ENCODE measurements around the gene SH2D4B.

SH2D4B gene

GRCh38 chr10:80649183-80649582 lies 111.5 kb downstream of the SH2D4B start:
- DNase-seq: no peak

- DNase-seq: no peak
Measured at GRCh38 chr10:80655898-80656297, 118.2 kb downstream of the SH2D4B start.

- no peak for DNase-seq
Measured at GRCh38 chr10:80658068-80658467, 120.4 kb downstream of the SH2D4B start.

GRCh38 chr10:80659289-80659688 lies 121.6 kb downstream of the SH2D4B start:
- DNase-seq: no peak

- DNase-seq: no peak
Measured at GRCh38 chr10:80660266-80660665, 122.6 kb downstream of the SH2D4B start.

- no peak for DNase-seq
Measured at GRCh38 chr10:80660736-80661135, 123.0 kb downstream of the SH2D4B start.

GRCh38 chr10:80661526-80661925 lies 123.8 kb downstream of the SH2D4B start:
- DNase-seq: no peak

GRCh38 chr10:80662429-80663261 lies 124.9 kb downstream of the SH2D4B start:
- DNase-seq: peak; percentile 55

GRCh38 chr10:80664071-80664680 lies 126.5 kb downstream of the SH2D4B start:
- no peak for DNase-seq

GRCh38 chr10:80669485-80669884 lies 131.8 kb downstream of the SH2D4B start:
- DNase-seq: no peak

GRCh38 chr10:80670774-80671173 lies 133.1 kb downstream of the SH2D4B start:
- no peak for DNase-seq

GRCh38 chr10:80671847-80672246 lies 134.1 kb downstream of the SH2D4B start:
- DNase-seq: no peak

- no peak for DNase-seq
Measured at GRCh38 chr10:80672613-80673012, 134.9 kb downstream of the SH2D4B start.

- no peak for DNase-seq
Measured at GRCh38 chr10:80674809-80675208, 137.1 kb downstream of the SH2D4B start.

GRCh38 chr10:80681142-80681541 lies 143.4 kb downstream of the SH2D4B start:
- DNase-seq: no peak

- no peak for DNase-seq
Measured at GRCh38 chr10:80684259-80684658, 146.6 kb downstream of the SH2D4B start.

GRCh38 chr10:80685355-80685754 lies 147.7 kb downstream of the SH2D4B start:
- no peak for DNase-seq

GRCh38 chr10:80686734-80687475 lies 149.2 kb downstream of the SH2D4B start:
- DNase-seq: no peak

- no peak for DNase-seq
Measured at GRCh38 chr10:80687476-80687789, 149.7 kb downstream of the SH2D4B start.

- no peak for DNase-seq
Measured at GRCh38 chr10:80690434-80690833, 152.7 kb downstream of the SH2D4B start.

- no peak for DNase-seq
Measured at GRCh38 chr10:80691441-80691840, 153.7 kb downstream of the SH2D4B start.

- no peak for DNase-seq
Measured at GRCh38 chr10:80693565-80693964, 155.9 kb downstream of the SH2D4B start.

- DNase-seq: no peak
Measured at GRCh38 chr10:80694930-80695329, 157.2 kb downstream of the SH2D4B start.

Measured in effector CD8-positive, alpha-beta T cell (primary cell).